Erythroblast (primary cell): ENCODE measurements around the gene GNAI1.

Source experiments
- GATA1 ChIP-seq: IDR thresholded peaks from 2 replicates; pipeline ENCODE4 v1.6.1; 2011; ENCODE audit warnings: low read depth, mild to moderate bottlenecking, control low read depth, low read length, moderate library complexity
- POLR2A ChIP-seq: IDR thresholded peaks from 2 replicates; pipeline ENCODE4 v1.6.1; 2011; ENCODE audit warnings: mild to moderate bottlenecking, low read length

DNA sequence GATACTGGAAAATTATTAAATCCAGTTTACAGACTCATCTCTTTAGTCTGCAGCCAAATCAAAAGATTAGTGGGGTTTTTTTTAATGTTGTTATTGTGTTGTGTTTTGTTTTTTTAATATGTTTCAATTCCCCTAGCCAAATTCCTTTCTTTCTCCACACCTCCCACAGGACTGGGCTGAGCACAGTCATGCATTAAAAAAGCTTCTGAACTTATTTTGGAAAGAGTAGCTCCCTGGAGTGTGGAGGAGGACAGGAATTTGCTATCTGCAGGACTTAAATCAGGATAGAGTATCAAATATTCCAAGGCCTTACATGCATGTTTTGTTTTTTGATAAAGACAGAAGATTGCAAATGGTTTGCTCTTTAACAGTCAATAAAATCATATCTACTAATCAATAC is 90.7 kb downstream of the GNAI1 start:
- TF ChIP-seq POLR2A (no peak), GATA1 (no peak)
